Stimulated activated CD8-positive, alpha-beta memory T cell treated with anti-CD3 and anti-CD28 coated beads, Interleukin-4, amount 100 ng/mL, for 1 hour (primary cell): Measurements from ENCODE around the gene PTPRN2.
"Not testable (repeated sequence)": the region's sequence is repeated elsewhere in the genome, so short reads cannot be mapped to it uniquely, and the experiment has no call there.

ENCODE experiments used
- DNase-seq, 2 donors: peaks; one replicate each; pipeline ENCODE4 v3.0.0-alpha.2; 2020; ENCODE audit warnings: low read depth in 2 of 2, low spot score in 1 of 2

The PTPRN2 gene

GRCh38 chr7:158587162-158588084 lies at the start of gene PTPRN2:
Gene PTPRN2, minus strand, starts transcription at chr7:158587823.
- peak; percentile 7 to 24 for DNase-seq

GRCh38 chr7:158633055-158633956 lies 45.7 kb upstream of the PTPRN2 start:
- no peak for DNase-seq

GRCh38 chr7:158631574-158632195 lies 44.1 kb upstream of the PTPRN2 start:
- DNase-seq: no peak

- not testable (repeated sequence) for DNase-seq
Measured at GRCh38 chr7:158626289-158626688, 38.7 kb upstream of the PTPRN2 start.

- no peak for DNase-seq
Measured at GRCh38 chr7:158623241-158623640, 35.6 kb upstream of the PTPRN2 start.

GRCh38 chr7:158620839-158621441 lies 33.3 kb upstream of the PTPRN2 start:
- DNase-seq: no peak

GRCh38 chr7:158620418-158620817 lies 32.8 kb upstream of the PTPRN2 start:
- no peak for DNase-seq

GRCh38 chr7:158618745-158619140 lies 31.1 kb upstream of the PTPRN2 start:
- no peak for DNase-seq

GRCh38 chr7:158617737-158618128 lies 30.1 kb upstream of the PTPRN2 start:
- no peak for DNase-seq

GRCh38 chr7:158616050-158616449 lies 28.4 kb upstream of the PTPRN2 start:
- no peak for DNase-seq

GRCh38 chr7:158614700-158615099 lies 27.1 kb upstream of the PTPRN2 start:
- no peak for DNase-seq

- no peak for DNase-seq
Measured at GRCh38 chr7:158613481-158613880, 25.9 kb upstream of the PTPRN2 start.

GRCh38 chr7:158612546-158612945 lies 24.9 kb upstream of the PTPRN2 start:
- no peak for DNase-seq

GRCh38 chr7:158611541-158611940 lies 23.9 kb upstream of the PTPRN2 start:
- no peak for DNase-seq

GRCh38 chr7:158609313-158609974 lies 21.8 kb upstream of the PTPRN2 start:
- DNase-seq: no peak

- DNase-seq: no peak
Measured at GRCh38 chr7:158607563-158607962, 19.9 kb upstream of the PTPRN2 start.

- DNase-seq: no peak
Measured at GRCh38 chr7:158606671-158607424, 19.2 kb upstream of the PTPRN2 start.

- no peak for DNase-seq
Measured at GRCh38 chr7:158606129-158606528, 18.5 kb upstream of the PTPRN2 start.
